K562 (cell line): ENCODE measurements around the gene NUP50. TPM values are rescaled to one million over a fixed set of nuclear protein-coding genes. Genes with fewer than 3 reads are reported as not detected.

Experiments used
- ATAC-seq: fragments of 200-7000 bp; cut with Tn5 transposase; 3 replicates; pipeline ENCODE4 v1.9.1; 2020; ENCODE audit warnings: moderate library complexity
- BruUV-seq: library from RNA; stranded (reverse); fragments of 400-500 nt; replicated peaks from 2 replicates; lab custom pipeline; 2021; lab: Mats Ljungman, UMichigan
- CTCF ChIA-PET: fragments of 300-600 bp; formaldehyde crosslinking; extraction: SDS; loops from one replicate; lab custom pipeline; 2021; ENCODE audit warnings: low intra/inter-chr PET ratio; lab: Yijun Ruan, JAX
- POLR2A ChIA-PET: fragments of 300-600, 350-650 bp; sonication (Branson Sonifier 250); formaldehyde crosslinking; extraction: SDS; loops from one replicate; lab custom pipeline; 2021; ENCODE audit warnings: antibody characterized with exemption, inconsistent platforms; lab: Yijun Ruan, JAX
- DNase-seq, 4 experiments: peaks; one replicate each; pipeline versions ENCODE4 v3.0.0 to v3.0.0-alpha.2; 2011 to 2018; ENCODE audit warnings: low spot score in 3 of 4, mixed read lengths in 3 of 4; ENCODE audit errors: extremely low read depth in 1 of 4
- FAIRE-seq: peaks from 2 replicates; lab custom pipeline; 2011; peaks lifted over from hg19 to GRCh38; lab: Jason Lieb, UNC
- H2AFZ ChIP-seq: 2 replicates; pipeline ENCODE4 v1.6.0; 2011; ENCODE audit warnings: low read depth, low read length, control low read depth, inconsistent platforms
- H3K27ac ChIP-seq: fragments of 200-600 bp; 3 replicates; pipeline ENCODE4 v1.8.0; 2011; ENCODE audit warnings: low read depth, mild to moderate bottlenecking, control low read depth, inconsistent platforms, low read length, moderate library complexity, mixed read lengths; ENCODE audit errors: extremely low read depth
- H3K27me3 ChIP-seq, 2 experiments: fragments of 300-600 bp in 1 of 2; 2 replicates in 1 of 2; 3 replicates in 1 of 2; pipeline versions ENCODE4 v1.6.0 to v1.8.0; 2011; ENCODE audit warnings: inconsistent platforms in 2 of 2, low read length in 2 of 2, mild to moderate bottlenecking in 1 of 2, mixed read lengths in 1 of 2, moderate library complexity in 1 of 2; ENCODE audit not compliant: control insufficient read depth in 2 of 2, insufficient read depth in 2 of 2
- H3K36me3 ChIP-seq: fragments of 300-600 bp; 3 replicates; pipeline ENCODE4 v1.8.0; 2011; ENCODE audit warnings: mild to moderate bottlenecking, low read length, inconsistent platforms; ENCODE audit not compliant: control insufficient read depth, insufficient read depth
- H3K4me1 ChIP-seq, 2 experiments: fragments of 200-600 bp in 1 of 2; replicated peaks in 1 of 2; 2 replicates in 1 of 2; 3 replicates in 1 of 2; pipeline versions ENCODE4 v1.5.1 to v1.8.0; 2011; ENCODE audit warnings: inconsistent platforms in 2 of 2, low read length in 2 of 2, mild to moderate bottlenecking in 1 of 2, mixed read lengths in 1 of 2, moderate library complexity in 1 of 2; ENCODE audit not compliant: control insufficient read depth in 2 of 2, insufficient read depth in 2 of 2
- H3K4me2 ChIP-seq: 2 replicates; pipeline ENCODE4 v1.6.1; 2011; ENCODE audit warnings: low read length, control low read depth, inconsistent platforms, mixed read lengths; ENCODE audit not compliant: insufficient read depth
- H3K4me3 ChIP-seq: fragments of 200-600 bp; sonication (generic), shearing (Covaris generic); 2 replicates; pipeline ENCODE4 v1.5.1; 2016; ENCODE audit warnings: control low read depth, inconsistent platforms
- H3K79me2 ChIP-seq: fragments of 200-600 bp; 3 replicates; pipeline ENCODE4 v1.8.0; 2011; ENCODE audit warnings: low read length, inconsistent platforms; ENCODE audit not compliant: control insufficient read depth, insufficient read depth
- H3K9ac ChIP-seq, 2 experiments: 2 replicates each; pipeline versions ENCODE4 v1.6.0 to v1.6.1; 2011; ENCODE audit warnings: low read depth in 2 of 2, low read length in 2 of 2, control low read depth in 1 of 2, inconsistent platforms in 1 of 2, mild to moderate bottlenecking in 1 of 2, mixed read lengths in 1 of 2; ENCODE audit not compliant: insufficient read depth in 1 of 2
- H3K9me1 ChIP-seq: one replicate; pipeline ENCODE4 v1.6.0; 2011; ENCODE audit warnings: inconsistent platforms, mild to moderate bottlenecking, low read length, moderate library complexity; ENCODE audit not compliant: control insufficient read depth, insufficient read depth
- H3K9me3 ChIP-seq: replicated peaks from 2 replicates; pipeline ENCODE4 v1.5.1; 2011; ENCODE audit warnings: low read depth, low read length, inconsistent platforms; ENCODE audit not compliant: control insufficient read depth, insufficient read depth
- H4K20me1 ChIP-seq: replicated peaks from 2 replicates; pipeline ENCODE4 v1.6.1; 2011; ENCODE audit warnings: low read length, inconsistent platforms, mixed read lengths; ENCODE audit not compliant: control insufficient read depth, insufficient read depth
- CHCHD3 ChIP-seq: fragments of 250-450 bp; sonication (Bioruptor Pico); IDR thresholded peaks from 2 replicates; pipeline ENCODE4 v2.1.2; 2022; ENCODE audit warnings: mild to moderate bottlenecking
- CXXC5 ChIP-seq: fragments of 250-450 bp; sonication (Bioruptor Pico); IDR thresholded peaks from 2 replicates; pipeline ENCODE4 v1.8.0; 2022; ENCODE audit warnings: inconsistent platforms, mild to moderate bottlenecking, moderate library complexity
- EP400 ChIP-seq: fragments of 450-650 bp; IDR thresholded peaks from 2 replicates; pipeline ENCODE4 v1.6.1; 2017; ENCODE audit warnings: antibody characterized with exemption, mild to moderate bottlenecking, moderate library complexity
- HEY1 ChIP-seq: fragments of 250-450 bp; sonication (Bioruptor Pico); IDR thresholded peaks from 2 replicates; pipeline ENCODE4 v1.5.0; 2020; ENCODE audit warnings: mild to moderate bottlenecking, moderate library complexity, borderline replicate concordance
- HNRNPL ChIP-seq: fragments of 200-400 bp; formaldehyde crosslinking; IDR thresholded peaks from 2 replicates; pipeline ENCODE4 v1.6.1; 2017; ENCODE audit warnings: low read depth, mild to moderate bottlenecking, low read length
- KLF13 ChIP-seq: fragments of 450-650 bp; IDR thresholded peaks from 2 replicates; pipeline ENCODE4 v1.6.1; 2016; ENCODE audit warnings: missing genetic modification characterization, low read depth, mild to moderate bottlenecking, missing compliant biosample characterization, moderate library complexity, borderline replicate concordance
- POLR2AphosphoS5 ChIP-seq: IDR thresholded peaks from 2 replicates; pipeline ENCODE4 v1.6.1; 2011; ENCODE audit warnings: mild to moderate bottlenecking, low read depth, low read length, moderate library complexity; ENCODE audit not compliant: control insufficient read depth, insufficient read depth
- SMAD3 ChIP-seq: fragments of 450-650 bp; formaldehyde crosslinking; conservative IDR thresholded peaks from 2 replicates; pipeline ENCODE4 v1.4.0; 2020; ENCODE audit warnings: mild to moderate bottlenecking
- STAG1 ChIP-seq: sonication (generic); formaldehyde crosslinking; IDR thresholded peaks from 2 replicates; pipeline ENCODE4 v1.5.0; 2020; ENCODE audit warnings: missing genetic modification reagents, borderline replicate concordance
- ZBTB1 ChIP-seq: sonication (generic); formaldehyde crosslinking; IDR thresholded peaks from 2 replicates; pipeline ENCODE4 v1.8.1; 2023; ENCODE audit warnings: missing genetic modification reagents, low read depth, mild to moderate bottlenecking, borderline replicate concordance
- ZNF696 ChIP-seq: fragments of 250-450 bp; sonication (Bioruptor Pico); conservative IDR thresholded peaks from 2 replicates; pipeline ENCODE4 v1.4.0; 2020; ENCODE audit warnings: mild to moderate bottlenecking, moderate library complexity
- WGBS: fragments of 100-300 bp; shearing (Covaris generic); methylation state at CpG from one replicate; pipeline ENCODE4 v1.1.6; 2016; ENCODE audit warnings: low coverage, mixed read lengths; ENCODE audit not compliant: insufficient coverage; ENCODE audit errors: missing lambda C conversion rate; 5-methylcytosine and 5-hydroxymethylcytosine counted together
- in situ Hi-C: fragments of 300-500 bp; cut with MboI; formaldehyde crosslinking; loops from 4 replicates; pipeline ENCODE4 v1.15.0; 2018; ENCODE audit warnings: inconsistent platforms, mixed read lengths
- intact Hi-C: fragments of 100-400 bp; cut with micrococcal nuclease; formaldehyde crosslinking; loops from 2 replicates; pipeline ENCODE4 v1.14.2; 2022
- polyA plus RNA-seq, 8 experiments: library from polyadenylated mRNA; depleted of rRNA in 4 of 8; stranded (reverse) in 5 of 8; unstranded in 3 of 8; fragments of >200 nt; fragmentation: Nextera tagmentation in 2 of 8; fragmentation: Illumina TruSeq in 1 of 8; extraction: Ambion mirVana in 2 of 8; extraction: Trizol in 1 of 8; gene quantifications; 2 replicates each; pipeline versions ENCODE4 v1.2.1 to v1.2.3, GENCODE V29; 2011 to 2014; ENCODE audit warnings: inconsistent platforms in 1 of 8, missing spikeins in 1 of 8
- total RNA-seq, 7 experiments: library from RNA; depleted of rRNA in 6 of 7; stranded (reverse); fragments of >200 nt in 6 of 7; fragmentation: Illumina TruSeq in 2 of 7; extraction: Trizol in 2 of 7; gene quantifications; 2 replicates each; pipeline versions ENCODE4 v1.2.1 to v1.2.3, GENCODE V29; 2011 to 2021; ENCODE audit warnings: low replicate concordance in 1 of 7
- TF ChIP-seq, protein P1 (sequence below): sonication (generic); formaldehyde crosslinking; IDR thresholded peaks from 2 replicates; pipeline ENCODE4 v1.8.0; 2022; ENCODE audit warnings: mild to moderate bottlenecking, missing genetic modification reagents
- TF ChIP-seq, protein P2 (sequence below), 2 experiments: fragments of 450-650 bp; IDR thresholded peaks; 2 replicates each; pipeline ENCODE4 v1.6.1; 2016

Gene NUP50
- total and polyA plus RNA-seq, 9 of the 15 experiments (the other 6 are each of a cell fraction or from before 2014, with no cell fraction given) = 23.8 to 83.7 (median 55.3) TPM

DNA sequence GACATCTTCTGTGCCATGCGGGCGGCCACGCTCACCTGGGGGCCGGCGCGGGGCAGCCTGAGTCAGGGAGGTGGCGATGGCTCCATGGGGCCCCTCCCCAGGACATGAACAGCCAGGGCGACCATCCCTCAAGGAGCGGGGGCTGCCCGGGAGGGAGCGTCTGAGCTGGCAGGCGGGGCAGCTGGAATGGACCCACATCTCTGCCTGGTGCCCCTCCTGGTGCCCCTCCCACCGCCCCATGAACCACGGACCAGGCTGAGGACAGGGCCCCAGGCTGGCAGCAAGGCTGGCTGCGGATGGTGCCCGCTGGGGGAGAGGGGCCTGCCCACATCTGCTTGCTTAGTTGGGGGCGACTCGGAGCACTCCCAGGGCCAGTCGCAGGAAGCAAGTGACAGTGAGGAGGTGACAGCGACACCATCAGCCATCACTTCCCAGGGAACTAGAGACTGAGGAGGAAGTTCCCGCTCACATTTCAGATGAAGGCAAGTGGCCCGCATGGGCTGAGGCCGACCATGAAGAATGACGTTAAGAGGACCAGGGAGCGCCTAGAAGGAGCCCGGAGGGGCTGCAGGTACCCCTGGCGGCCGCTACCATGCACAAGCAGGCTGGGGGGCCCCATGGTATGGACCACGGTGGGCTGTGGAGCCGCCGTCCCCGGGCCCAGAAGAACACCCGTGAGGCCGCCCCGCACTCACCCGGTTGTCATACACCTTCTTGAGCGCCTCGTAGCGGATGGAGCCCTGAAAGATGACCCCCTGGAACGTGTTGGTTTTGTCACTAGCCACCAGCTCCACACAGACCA, 39.6 kb downstream of the NUP50 start (continued):
- TF ChIP-seq, protein P1, sequence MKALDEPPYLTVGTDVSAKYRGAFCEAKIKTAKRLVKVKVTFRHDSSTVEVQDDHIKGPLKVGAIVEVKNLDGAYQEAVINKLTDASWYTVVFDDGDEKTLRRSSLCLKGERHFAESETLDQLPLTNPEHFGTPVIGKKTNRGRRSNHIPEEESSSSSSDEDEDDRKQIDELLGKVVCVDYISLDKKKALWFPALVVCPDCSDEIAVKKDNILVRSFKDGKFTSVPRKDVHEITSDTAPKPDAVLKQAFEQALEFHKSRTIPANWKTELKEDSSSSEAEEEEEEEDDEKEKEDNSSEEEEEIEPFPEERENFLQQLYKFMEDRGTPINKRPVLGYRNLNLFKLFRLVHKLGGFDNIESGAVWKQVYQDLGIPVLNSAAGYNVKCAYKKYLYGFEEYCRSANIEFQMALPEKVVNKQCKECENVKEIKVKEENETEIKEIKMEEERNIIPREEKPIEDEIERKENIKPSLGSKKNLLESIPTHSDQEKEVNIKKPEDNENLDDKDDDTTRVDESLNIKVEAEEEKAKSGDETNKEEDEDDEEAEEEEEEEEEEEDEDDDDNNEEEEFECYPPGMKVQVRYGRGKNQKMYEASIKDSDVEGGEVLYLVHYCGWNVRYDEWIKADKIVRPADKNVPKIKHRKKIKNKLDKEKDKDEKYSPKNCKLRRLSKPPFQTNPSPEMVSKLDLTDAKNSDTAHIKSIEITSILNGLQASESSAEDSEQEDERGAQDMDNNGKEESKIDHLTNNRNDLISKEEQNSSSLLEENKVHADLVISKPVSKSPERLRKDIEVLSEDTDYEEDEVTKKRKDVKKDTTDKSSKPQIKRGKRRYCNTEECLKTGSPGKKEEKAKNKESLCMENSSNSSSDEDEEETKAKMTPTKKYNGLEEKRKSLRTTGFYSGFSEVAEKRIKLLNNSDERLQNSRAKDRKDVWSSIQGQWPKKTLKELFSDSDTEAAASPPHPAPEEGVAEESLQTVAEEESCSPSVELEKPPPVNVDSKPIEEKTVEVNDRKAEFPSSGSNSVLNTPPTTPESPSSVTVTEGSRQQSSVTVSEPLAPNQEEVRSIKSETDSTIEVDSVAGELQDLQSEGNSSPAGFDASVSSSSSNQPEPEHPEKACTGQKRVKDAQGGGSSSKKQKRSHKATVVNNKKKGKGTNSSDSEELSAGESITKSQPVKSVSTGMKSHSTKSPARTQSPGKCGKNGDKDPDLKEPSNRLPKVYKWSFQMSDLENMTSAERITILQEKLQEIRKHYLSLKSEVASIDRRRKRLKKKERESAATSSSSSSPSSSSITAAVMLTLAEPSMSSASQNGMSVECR (CRISPR knock-in tag) = no peak
- TF ChIP-seq ZNF696 (no peak), POLR2AphosphoS5 (no peak), HEY1 (CRISPR knock-in tag) (no peak)

DNA sequence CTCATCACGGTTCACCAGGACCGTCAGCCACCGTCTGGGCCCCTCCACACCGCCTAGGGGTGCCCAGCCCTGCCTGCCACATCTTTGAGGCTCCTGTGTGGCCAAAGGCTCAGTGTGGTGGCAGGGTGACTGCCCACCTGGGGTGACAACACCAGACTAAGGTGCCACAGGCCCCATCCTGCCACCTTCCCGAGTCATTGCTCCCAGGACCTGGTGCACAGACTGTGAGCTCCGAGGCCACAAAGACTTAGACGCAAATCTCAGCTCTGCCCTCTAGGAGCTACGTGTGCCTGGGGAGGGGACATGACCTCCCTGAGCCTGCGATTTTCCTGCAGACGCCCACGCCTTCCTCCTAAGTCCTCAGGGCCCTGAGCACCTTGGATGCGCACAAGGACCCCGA, 40.5 kb downstream of the NUP50 start:
- FAIRE-seq (no peak), ATAC-seq (no peak), DNase-seq (no peak)
- no TSS peak for BruUV-seq
- Histone ChIP-seq H3K27me3 (no peaks in the 10 kb centered on the region), H3K4me3 (no peak overlapping the region), H3K27ac (no peak overlapping the region), H3K36me3 (no peaks in the 10 kb centered on the region), H3K9ac (no peak overlapping the region), H4K20me1 (no peaks in the 10 kb centered on the region; the same call in 1 of the 2 replicates), H3K9me3 (no peaks in the 10 kb centered on the region), H3K79me2 (no peaks in the 10 kb centered on the region), H3K4me2 (no peak overlapping the region), H3K4me1 (peaks cover 0 to 30% of the 10 kb centered on the region in 2 experiments; a peak in 2 of 5 replicates), H3K9me1 (peaks cover 4% of the 10 kb centered on the region), H2AFZ (no peak overlapping the region)
- in situ Hi-C loops = no loop called here
- intact Hi-C loops = loop anchor here (10.0 kb wide), 1 partner anchor 99 kb away; no protein-coding TSS in a partner anchor
- POLR2A ChIA-PET = no interaction called here
- CTCF ChIA-PET = no interaction called here
- WGBS = 41% methylated on average over 8 of the region's 13 CpGs
- TF ChIP-seq KLF13 (tag) (no peak), SMAD3 (CRISPR knock-in tag) (no peak), CXXC5 (CRISPR knock-in tag) (no peak), HNRNPL (no peak), ZBTB1 (CRISPR knock-in tag) (no peak), CHCHD3 (CRISPR knock-in tag) (no peak), EP400 (no peak), STAG1 (CRISPR knock-in tag) (no peak)
- TF ChIP-seq, protein P2, sequence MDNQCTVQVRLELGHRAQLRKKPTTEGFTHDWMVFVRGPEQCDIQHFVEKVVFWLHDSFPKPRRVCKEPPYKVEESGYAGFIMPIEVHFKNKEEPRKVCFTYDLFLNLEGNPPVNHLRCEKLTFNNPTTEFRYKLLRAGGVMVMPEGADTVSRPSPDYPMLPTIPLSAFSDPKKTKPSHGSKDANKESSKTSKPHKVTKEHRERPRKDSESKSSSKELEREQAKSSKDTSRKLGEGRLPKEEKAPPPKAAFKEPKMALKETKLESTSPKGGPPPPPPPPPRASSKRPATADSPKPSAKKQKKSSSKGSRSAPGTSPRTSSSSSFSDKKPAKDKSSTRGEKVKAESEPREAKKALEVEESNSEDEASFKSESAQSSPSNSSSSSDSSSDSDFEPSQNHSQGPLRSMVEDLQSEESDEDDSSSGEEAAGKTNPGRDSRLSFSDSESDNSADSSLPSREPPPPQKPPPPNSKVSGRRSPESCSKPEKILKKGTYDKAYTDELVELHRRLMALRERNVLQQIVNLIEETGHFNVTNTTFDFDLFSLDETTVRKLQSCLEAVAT (IDR thresholded peaks at IDR 0.05) = no peak
